ENCODE measurements around the gene TRPC4.

DNA sequence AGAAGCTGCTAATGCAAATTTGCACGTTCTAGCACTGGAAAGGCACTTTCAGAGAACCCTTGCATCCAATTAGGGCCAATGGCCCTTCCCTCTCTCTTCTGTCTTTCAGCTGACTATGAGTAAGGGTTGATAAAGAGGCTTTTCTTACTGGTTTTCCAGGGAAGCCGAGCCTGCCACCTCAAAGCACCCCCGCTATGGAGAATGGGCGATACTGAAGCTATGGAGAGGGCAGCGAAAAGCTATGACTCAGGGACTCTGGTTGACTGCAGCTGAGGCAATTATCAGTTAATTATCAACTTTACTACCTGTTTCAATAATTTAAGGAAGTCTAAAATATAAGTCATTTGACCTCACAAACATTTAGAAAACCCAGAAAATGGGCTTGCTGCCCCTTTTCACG lies 115.8 kb downstream of the TRPC4 start:
- TF ChIP-seq, protein P1, sequence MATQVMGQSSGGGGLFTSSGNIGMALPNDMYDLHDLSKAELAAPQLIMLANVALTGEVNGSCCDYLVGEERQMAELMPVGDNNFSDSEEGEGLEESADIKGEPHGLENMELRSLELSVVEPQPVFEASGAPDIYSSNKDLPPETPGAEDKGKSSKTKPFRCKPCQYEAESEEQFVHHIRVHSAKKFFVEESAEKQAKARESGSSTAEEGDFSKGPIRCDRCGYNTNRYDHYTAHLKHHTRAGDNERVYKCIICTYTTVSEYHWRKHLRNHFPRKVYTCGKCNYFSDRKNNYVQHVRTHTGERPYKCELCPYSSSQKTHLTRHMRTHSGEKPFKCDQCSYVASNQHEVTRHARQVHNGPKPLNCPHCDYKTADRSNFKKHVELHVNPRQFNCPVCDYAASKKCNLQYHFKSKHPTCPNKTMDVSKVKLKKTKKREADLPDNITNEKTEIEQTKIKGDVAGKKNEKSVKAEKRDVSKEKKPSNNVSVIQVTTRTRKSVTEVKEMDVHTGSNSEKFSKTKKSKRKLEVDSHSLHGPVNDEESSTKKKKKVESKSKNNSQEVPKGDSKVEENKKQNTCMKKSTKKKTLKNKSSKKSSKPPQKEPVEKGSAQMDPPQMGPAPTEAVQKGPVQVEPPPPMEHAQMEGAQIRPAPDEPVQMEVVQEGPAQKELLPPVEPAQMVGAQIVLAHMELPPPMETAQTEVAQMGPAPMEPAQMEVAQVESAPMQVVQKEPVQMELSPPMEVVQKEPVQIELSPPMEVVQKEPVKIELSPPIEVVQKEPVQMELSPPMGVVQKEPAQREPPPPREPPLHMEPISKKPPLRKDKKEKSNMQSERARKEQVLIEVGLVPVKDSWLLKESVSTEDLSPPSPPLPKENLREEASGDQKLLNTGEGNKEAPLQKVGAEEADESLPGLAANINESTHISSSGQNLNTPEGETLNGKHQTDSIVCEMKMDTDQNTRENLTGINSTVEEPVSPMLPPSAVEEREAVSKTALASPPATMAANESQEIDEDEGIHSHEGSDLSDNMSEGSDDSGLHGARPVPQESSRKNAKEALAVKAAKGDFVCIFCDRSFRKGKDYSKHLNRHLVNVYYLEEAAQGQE (IDR thresholded peaks at IDR 0.05; ENCODE audit: insufficient read depth in 1 of 2, low read depth in 2 of 2, low read length in 1 of 2): no peak
- TF ChIP-seq TCF7L2 (IDR thresholded peaks at IDR 0.05; ENCODE audit: low read depth, low read length): no peak
- no peak for TF ChIP-seq POLR2AphosphoS5 (IDR thresholded peaks at IDR 0.05; ENCODE audit: low read depth, low read length)
